ENCODE measurements around the gene TBC1D4.
"Not testable (repeated sequence)": the region's sequence is repeated elsewhere in the genome, so short reads cannot be mapped to it uniquely, and the experiment has no call there.

GRCh38 chr13:75434126-75434525, 47.8 kb downstream of the TBC1D4 start:
- not testable (repeated sequence) for TF ChIP-seq EZH2 (IDR thresholded peaks at IDR 0.05; ENCODE audit: low read length, unreplicated experiment); CTCF (conservative IDR thresholded peaks at IDR 0.05; ENCODE audit: low read depth, low read length); EZH2phosphoT487 (IDR thresholded peaks at IDR 0.05; ENCODE audit: borderline replicate concordance, low read length)
